WTC11 (cell line): Measurements from ENCODE around the gene ZNRF1. TPM values are rescaled to one million over a fixed set of nuclear protein-coding genes. Genes with fewer than 3 reads are reported as not detected.

Source experiments
- ATAC-seq: fragments of 200-7000 bp; cut with Tn5 transposase; 2 replicates; pipeline ENCODE4 v1.10.0; 2021; ENCODE audit warnings: mild to moderate bottlenecking, moderate library complexity
- CTCF ChIA-PET: fragments of 300-600 bp; sonication (Branson Sonifier 250); formaldehyde crosslinking; loops from one replicate; lab custom pipeline; 2021; ENCODE audit warnings: antibody characterized with exemption; lab: Charles Lee
- POLR2A ChIA-PET: fragments of 350-600 bp; sonication (Branson Sonifier 250); formaldehyde crosslinking; loops from one replicate; lab custom pipeline; 2021; ENCODE audit warnings: antibody characterized with exemption; lab: Charles Lee
- DNase-seq: peaks from one replicate; pipeline ENCODE4 v3.0.0; 2021; ENCODE audit warnings: low spot score
- H3K27ac Mint-ChIP-seq: 2 replicates; pipeline ENCODE4 v1.8.0; 2021; ENCODE audit warnings: mixed read lengths
- H3K27me3 Mint-ChIP-seq: 2 replicates; pipeline ENCODE4 v1.8.0; 2021; ENCODE audit warnings: low read depth, mild to moderate bottlenecking, moderate library complexity, mixed read lengths
- H3K36me3 Mint-ChIP-seq: 2 replicates; pipeline ENCODE4 v1.8.0; 2021; ENCODE audit warnings: mixed read lengths
- H3K4me1 Mint-ChIP-seq: 2 replicates; pipeline ENCODE4 v1.8.0; 2022; ENCODE audit warnings: mixed read lengths
- H3K4me3 Mint-ChIP-seq: 2 replicates; pipeline ENCODE4 v1.8.0; 2021; ENCODE audit warnings: mild to moderate bottlenecking, moderate library complexity, mixed read lengths
- H3K9me3 Mint-ChIP-seq: 2 replicates; pipeline ENCODE4 v1.8.0; 2021; ENCODE audit warnings: mixed read lengths
- AR ChIP-seq: fragments of 250-450 bp; sonication (Bioruptor Pico); IDR thresholded peaks from 2 replicates; pipeline ENCODE4 v1.9.0; 2021; ENCODE audit warnings: mild to moderate bottlenecking
- ATF6 ChIP-seq: sonication (generic); formaldehyde crosslinking; IDR thresholded peaks from 2 replicates; pipeline ENCODE4 v1.8.1; 2023; ENCODE audit warnings: mild to moderate bottlenecking, missing genetic modification reagents
- CDX4 ChIP-seq: fragments of 250-450 bp; sonication (Bioruptor Pico); IDR thresholded peaks from 2 replicates; pipeline ENCODE4 v1.9.0; 2021; ENCODE audit warnings: moderate library complexity, mild to moderate bottlenecking, inconsistent platforms, borderline replicate concordance
- E2F1 ChIP-seq: sonication (generic); formaldehyde crosslinking; IDR thresholded peaks from 2 replicates; pipeline ENCODE4 v1.8.0; 2022; ENCODE audit warnings: mild to moderate bottlenecking, missing genetic modification reagents
- FOXK1 ChIP-seq: sonication (generic); formaldehyde crosslinking; IDR thresholded peaks from 2 replicates; pipeline ENCODE4 v1.8.0; 2022; ENCODE audit warnings: mild to moderate bottlenecking, moderate library complexity, missing genetic modification reagents
- FOXP4 ChIP-seq: sonication (generic); formaldehyde crosslinking; IDR thresholded peaks from 2 replicates; pipeline ENCODE4 v1.8.0; 2022; ENCODE audit warnings: mild to moderate bottlenecking, missing genetic modification reagents
- GRHL2 ChIP-seq: fragments of 250-450 bp; sonication (Bioruptor Pico); IDR thresholded peaks from 2 replicates; pipeline ENCODE4 v1.8.0; 2022; ENCODE audit warnings: mild to moderate bottlenecking, moderate library complexity; ENCODE audit not compliant: insufficient replicate concordance, severe bottlenecking
- GTF2I ChIP-seq: fragments of 250-450 bp; sonication (Bioruptor Pico); conservative IDR thresholded peaks from 2 replicates; pipeline ENCODE4 v1.4.0; 2021; ENCODE audit warnings: mild to moderate bottlenecking
- HMGA2 ChIP-seq: fragments of 250-450 bp; sonication (Bioruptor Pico); IDR thresholded peaks from 2 replicates; pipeline ENCODE4 v1.4.0; 2021; ENCODE audit warnings: mild to moderate bottlenecking, moderate library complexity
- IRF2 ChIP-seq: sonication (generic); formaldehyde crosslinking; IDR thresholded peaks from 2 replicates; pipeline ENCODE4 v1.8.0; 2022; ENCODE audit warnings: low read depth, missing genetic modification reagents, borderline replicate concordance
- JAZF1 ChIP-seq: fragments of 250-450 bp; sonication (Bioruptor Pico); IDR thresholded peaks from 2 replicates; pipeline ENCODE4 v1.9.0; 2021; ENCODE audit warnings: moderate library complexity, mild to moderate bottlenecking, inconsistent platforms
- KAT7 ChIP-seq: sonication (generic); formaldehyde crosslinking; IDR thresholded peaks from 2 replicates; pipeline ENCODE4 v1.8.1; 2023; ENCODE audit warnings: missing genetic modification reagents, mild to moderate bottlenecking, borderline replicate concordance
- NFATC4 ChIP-seq: fragments of 250-450 bp; sonication (Bioruptor Pico); IDR thresholded peaks from 2 replicates; pipeline ENCODE4 v1.9.0; 2021; ENCODE audit warnings: mild to moderate bottlenecking
- NR2C2 ChIP-seq: sonication (generic); formaldehyde crosslinking; IDR thresholded peaks from 2 replicates; pipeline ENCODE4 v1.8.0; 2022; ENCODE audit warnings: mild to moderate bottlenecking, missing genetic modification reagents
- RORB ChIP-seq: fragments of 250-450 bp; sonication (Bioruptor Pico); IDR thresholded peaks from 2 replicates; pipeline ENCODE4 v1.9.0; 2021; ENCODE audit warnings: mild to moderate bottlenecking
- SMAD3 ChIP-seq: sonication (generic); formaldehyde crosslinking; IDR thresholded peaks from 2 replicates; pipeline ENCODE4 v1.8.0; 2022; ENCODE audit warnings: missing genetic modification reagents, mild to moderate bottlenecking, borderline replicate concordance
- SOX15 ChIP-seq: fragments of 250-450 bp; sonication (Bioruptor Pico); IDR thresholded peaks from 2 replicates; pipeline ENCODE4 v1.9.0; 2021; ENCODE audit warnings: mild to moderate bottlenecking
- ZBTB21 ChIP-seq: sonication (generic); formaldehyde crosslinking; IDR thresholded peaks from 2 replicates; pipeline ENCODE4 v1.8.1; 2023; ENCODE audit warnings: mild to moderate bottlenecking, missing genetic modification reagents, borderline replicate concordance
- ZMAT4 ChIP-seq: fragments of 250-450 bp; sonication (Bioruptor Pico); IDR thresholded peaks from 2 replicates; pipeline ENCODE4 v1.9.0; 2021; ENCODE audit warnings: mild to moderate bottlenecking
- ZNF317 ChIP-seq: sonication (generic); formaldehyde crosslinking; IDR thresholded peaks from 2 replicates; pipeline ENCODE4 v1.8.1; 2023; ENCODE audit warnings: low read depth, mild to moderate bottlenecking, moderate library complexity, missing genetic modification reagents, borderline replicate concordance
- ZNF396 ChIP-seq: fragments of 250-450 bp; sonication (Bioruptor Pico); IDR thresholded peaks from 2 replicates; pipeline ENCODE4 v1.8.0; 2021; ENCODE audit warnings: mild to moderate bottlenecking, moderate library complexity, borderline replicate concordance
- ZNF423 ChIP-seq: fragments of 250-450 bp; sonication (Bioruptor Pico); IDR thresholded peaks from 2 replicates; pipeline ENCODE4 v2.1.2; 2022; ENCODE audit warnings: mild to moderate bottlenecking, moderate library complexity
- ZNF512 ChIP-seq: sonication (generic); formaldehyde crosslinking; IDR thresholded peaks from 2 replicates; pipeline ENCODE4 v1.8.1; 2022; ENCODE audit warnings: missing genetic modification reagents, borderline replicate concordance
- total RNA-seq: library from RNA; stranded (reverse); gene quantifications from 3 replicates; pipeline ENCODE4 v1.2.3, GENCODE V29; 2021

The ZNRF1 gene
- total RNA-seq, 1 experiment from 2014 or later, result 47.6 TPM

- TF ChIP-seq HMGA2, result no peak
- no peak for TF ChIP-seq NFATC4 (CRISPR knock-in tag)
- TF ChIP-seq FOXK1 (CRISPR knock-in tag), result no peak
- TF ChIP-seq ZMAT4 (CRISPR knock-in tag), result no peak
Measured at GRCh38 chr16:74949309-74949708, 49.5 kb upstream of the ZNRF1 start (continued).

GRCh38 chr16:74950511-74950910 lies 48.3 kb upstream of the ZNRF1 start:
- Mint-ChIP-seq H3K27ac (no peak overlapping the region), H3K4me3 (no peak overlapping the region), H3K4me1 (no peaks in the 10 kb centered on the region), H3K9me3 (no peaks in the 10 kb centered on the region), H3K36me3 (peaks cover 57% of the 10 kb centered on the region), H3K27me3 (no peaks in the 10 kb centered on the region)
- ATAC-seq (no peak), DNase-seq (no peak)
- ChIA-PET POLR2A (no interaction called here), CTCF (interaction anchor here (0.7 kb wide), 1 partner anchor 160 kb away, joined by 3 read pairs; no protein-coding TSS in a partner anchor)
- no peak for TF ChIP-seq ZMAT4 (CRISPR knock-in tag)
- TF ChIP-seq RORB (CRISPR knock-in tag), result no peak
- TF ChIP-seq SOX15 (CRISPR knock-in tag), result no peak
- TF ChIP-seq NR2C2, result no peak
- no peak for TF ChIP-seq ZNF512 (CRISPR knock-in tag)
- no peak for TF ChIP-seq JAZF1 (CRISPR knock-in tag)
- no peak for TF ChIP-seq ZNF317 (CRISPR knock-in tag)
- TF ChIP-seq ZNF396 (CRISPR knock-in tag), result no peak
- no peak for TF ChIP-seq E2F1 (CRISPR knock-in tag)
- TF ChIP-seq KAT7 (CRISPR knock-in tag), result no peak
- no peak for TF ChIP-seq AR (CRISPR knock-in tag)
- no peak for TF ChIP-seq FOXP4
- TF ChIP-seq GRHL2 (CRISPR knock-in tag), result no peak
- no peak for TF ChIP-seq IRF2
- TF ChIP-seq SMAD3 (CRISPR knock-in tag), result no peak
- no peak for TF ChIP-seq GTF2I (CRISPR knock-in tag)
- no peak for TF ChIP-seq CDX4 (CRISPR knock-in tag)
- TF ChIP-seq ZBTB21 (CRISPR knock-in tag), result no peak
- TF ChIP-seq ATF6, result no peak
- TF ChIP-seq ZNF423 (CRISPR knock-in tag), result no peak
